HG02840 (cell line): ENCODE measurements around the gene OR6P1.

Experiments used
- ATAC-seq: cut with Tn5 transposase; IDR thresholded peaks from one replicate; pipeline ENCODE4 v1.9.1; 2021; ENCODE audit warnings: mild to moderate bottlenecking, moderate library complexity, moderate number of reproducible peaks; ENCODE audit not compliant: unreplicated experiment, low FRiP score

OR6P1 gene, protein sequence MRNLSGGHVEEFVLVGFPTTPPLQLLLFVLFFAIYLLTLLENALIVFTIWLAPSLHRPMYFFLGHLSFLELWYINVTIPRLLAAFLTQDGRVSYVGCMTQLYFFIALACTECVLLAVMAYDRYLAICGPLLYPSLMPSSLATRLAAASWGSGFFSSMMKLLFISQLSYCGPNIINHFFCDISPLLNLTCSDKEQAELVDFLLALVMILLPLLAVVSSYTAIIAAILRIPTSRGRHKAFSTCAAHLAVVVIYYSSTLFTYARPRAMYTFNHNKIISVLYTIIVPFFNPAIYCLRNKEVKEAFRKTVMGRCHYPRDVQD

DNA sequence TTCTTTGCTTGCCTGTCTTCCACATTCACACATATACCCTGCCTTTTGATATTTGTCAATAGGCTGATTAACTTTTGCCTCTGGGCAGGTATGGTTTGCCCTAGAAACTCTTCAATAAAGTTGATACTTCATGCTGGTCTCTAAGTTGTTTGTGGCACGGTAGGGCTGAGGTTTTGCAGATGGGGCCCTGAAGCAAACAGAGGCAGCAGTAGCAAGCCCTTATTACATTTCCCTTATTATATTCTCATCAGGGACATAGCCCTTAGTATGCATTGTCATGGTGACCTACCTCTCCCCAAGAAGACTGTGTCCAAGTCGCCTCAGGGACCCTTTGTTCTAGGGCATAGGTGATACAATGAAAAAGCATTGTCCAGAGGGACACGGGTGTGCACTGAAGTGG lies at the start of gene OR6P1:
Gene OR6P1, minus strand, starts transcription at position 101 of the 400 bp plus-strand sequence. CDS start 6,976 bp downstream, outside the sequence.
- no peak for ATAC-seq

DNA sequence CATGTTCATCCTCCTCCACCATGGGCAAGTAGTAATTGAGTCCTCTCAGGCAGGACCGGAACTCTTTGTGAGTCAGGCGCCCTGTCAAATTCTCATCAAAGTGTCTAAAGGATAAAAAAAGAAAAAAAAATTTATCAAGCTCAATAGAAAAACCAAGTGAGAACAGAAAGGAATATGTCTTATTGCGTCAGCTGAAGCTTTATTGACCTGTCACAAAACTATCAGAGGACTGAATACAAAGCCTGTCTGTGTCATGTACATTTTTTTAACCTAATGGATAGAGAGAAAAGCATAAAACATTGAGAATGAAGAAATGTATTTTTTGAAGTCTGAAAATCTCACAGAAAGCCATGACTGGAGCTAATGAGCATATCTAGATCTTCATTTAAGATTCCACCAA lies 43.4 kb upstream of the OR6P1 start:
- no peak for ATAC-seq

DNA sequence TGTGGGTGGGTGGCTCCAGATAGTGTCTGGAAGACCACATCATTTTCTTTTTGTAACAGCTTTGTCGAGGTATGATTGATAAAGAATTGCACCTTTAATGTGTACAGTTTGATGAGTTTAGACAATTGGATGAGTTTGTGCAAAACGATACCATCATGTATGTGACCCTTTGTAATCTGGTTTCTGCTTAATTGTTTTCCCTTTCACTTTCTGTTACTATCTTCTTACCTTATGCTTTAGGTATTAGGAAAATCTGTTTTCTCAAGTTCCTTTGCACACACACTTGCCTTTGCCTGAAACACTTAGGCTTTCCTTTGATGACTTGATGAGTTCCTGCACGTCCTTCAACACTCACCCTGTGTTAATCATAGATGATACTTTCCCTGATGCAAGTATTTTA lies 41.5 kb upstream of the OR6P1 start:
- ATAC-seq: no peak

DNA sequence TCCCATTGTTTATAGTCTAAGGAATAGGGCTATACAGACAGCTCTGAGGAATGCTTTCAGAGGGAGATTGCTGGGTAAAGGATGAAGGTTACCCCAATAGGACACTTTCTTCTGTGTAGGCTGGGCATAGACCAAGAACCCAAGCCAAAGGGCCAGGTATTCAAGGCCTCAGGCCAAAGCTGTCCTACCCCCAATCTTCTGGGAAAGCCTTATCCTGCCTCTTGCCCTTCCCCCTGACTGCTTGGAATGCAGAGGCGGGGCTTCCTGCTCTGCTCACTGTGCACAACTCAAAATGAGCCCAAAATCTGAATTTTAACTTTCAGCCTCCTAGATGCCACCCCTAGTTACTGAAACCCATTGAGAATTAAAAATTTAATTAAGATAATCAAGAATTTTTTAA lies 36.9 kb upstream of the OR6P1 start:
- no peak for ATAC-seq

- ATAC-seq: no peak
Observed at GRCh38 chr1:158604968-158605367, 34.6 kb upstream of the OR6P1 start, which contains the start of gene OR10Z1. Gene OR10Z1, plus strand, starts transcription at chr1:158605268. Its CDS starts 1,171 bp downstream, at chr1:158606439.

- no peak for ATAC-seq
Observed at GRCh38 chr1:158600735-158601134, 30.4 kb upstream of the OR6P1 start.

DNA sequence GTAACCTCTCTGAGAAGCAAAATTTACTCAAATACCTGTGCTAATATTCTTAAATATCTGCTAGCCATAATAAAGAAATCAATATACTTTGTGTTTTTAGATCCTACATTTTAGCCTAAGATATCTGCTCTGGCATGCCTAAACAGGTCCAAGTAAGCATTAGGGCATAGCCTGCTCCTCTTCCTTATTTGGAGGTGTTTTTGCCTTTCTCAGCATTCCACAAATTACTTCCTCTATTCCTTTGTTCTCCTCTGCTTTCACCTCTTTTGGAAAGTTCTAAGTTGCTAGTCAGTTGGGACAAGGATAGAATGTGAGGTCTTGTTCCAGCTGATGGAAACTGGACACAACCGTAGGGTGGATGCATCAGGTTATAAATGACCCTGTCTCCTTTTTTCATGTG lies 16.6 kb upstream of the OR6P1 start:
- no peak for ATAC-seq

GRCh38 chr1:158583962-158584361 lies 13.6 kb upstream of the OR6P1 start:
- ATAC-seq: no peak

DNA sequence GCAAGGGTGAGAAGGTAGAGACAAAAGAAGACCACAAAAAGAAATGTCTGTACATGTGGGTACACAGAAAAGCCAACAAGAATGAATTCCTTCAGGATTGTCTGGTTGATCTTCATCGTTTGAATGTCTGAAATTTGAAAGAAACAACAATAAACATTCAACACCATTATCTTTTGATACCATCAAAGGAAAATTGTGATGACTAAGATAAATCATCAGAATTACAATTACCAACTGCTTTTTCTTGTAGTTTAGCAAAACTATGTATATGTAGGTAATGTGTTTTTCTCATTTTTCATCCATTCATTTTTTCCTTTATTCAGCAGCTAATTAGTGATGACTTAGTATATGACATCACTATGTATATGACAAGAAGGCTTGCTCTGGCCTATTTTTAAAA lies 9.4 kb upstream of the OR6P1 start, which contains the start of gene OR10X1:
Gene OR10X1, minus strand, starts transcription at position 167 of the 400 bp plus-strand sequence. Its CDS starts 0 bp downstream, at position 167.
- ATAC-seq: no peak

DNA sequence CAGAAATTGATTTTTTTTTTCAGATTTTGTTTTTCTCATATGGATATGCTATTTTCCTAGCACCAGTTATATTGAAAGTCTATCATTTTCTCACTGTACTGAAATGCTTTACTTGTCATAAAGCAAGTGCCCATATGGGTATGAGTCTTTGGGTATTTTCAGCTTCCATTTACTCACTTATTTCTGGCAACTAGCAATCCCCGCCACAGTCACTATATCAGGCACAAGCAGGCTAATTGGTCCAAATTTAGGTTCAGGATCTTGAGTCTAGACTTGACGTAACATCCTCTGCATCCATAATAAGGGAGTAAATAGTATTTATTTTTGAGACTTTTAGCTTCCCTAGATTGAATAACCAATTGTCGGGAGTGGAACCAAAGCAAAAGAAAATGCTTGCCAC lies 7.2 kb upstream of the OR6P1 start:
- no peak for ATAC-seq

DNA sequence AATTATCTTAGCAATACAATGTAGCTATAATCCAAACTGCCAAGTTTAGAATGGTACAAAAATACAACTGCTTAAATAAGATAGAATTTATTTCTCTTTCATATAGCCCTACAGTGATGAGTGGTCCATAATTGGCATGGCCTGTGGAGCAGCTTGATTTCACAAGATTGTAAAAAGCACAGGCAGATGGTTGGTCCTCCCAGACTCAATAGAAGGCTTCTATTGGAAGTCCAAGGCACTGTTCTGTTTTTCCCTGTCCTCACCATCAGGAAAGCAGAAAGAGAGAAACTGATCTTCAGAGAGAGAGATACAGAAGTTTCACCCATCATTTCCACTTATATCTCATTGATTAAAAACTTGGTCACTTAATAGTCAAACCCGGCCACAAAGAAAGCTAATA lies 1.8 kb upstream of the OR6P1 start:
- no peak for ATAC-seq

- ATAC-seq: no peak
Observed at GRCh38 chr1:158564608-158565007, 5.8 kb downstream of the OR6P1 start.

DNA sequence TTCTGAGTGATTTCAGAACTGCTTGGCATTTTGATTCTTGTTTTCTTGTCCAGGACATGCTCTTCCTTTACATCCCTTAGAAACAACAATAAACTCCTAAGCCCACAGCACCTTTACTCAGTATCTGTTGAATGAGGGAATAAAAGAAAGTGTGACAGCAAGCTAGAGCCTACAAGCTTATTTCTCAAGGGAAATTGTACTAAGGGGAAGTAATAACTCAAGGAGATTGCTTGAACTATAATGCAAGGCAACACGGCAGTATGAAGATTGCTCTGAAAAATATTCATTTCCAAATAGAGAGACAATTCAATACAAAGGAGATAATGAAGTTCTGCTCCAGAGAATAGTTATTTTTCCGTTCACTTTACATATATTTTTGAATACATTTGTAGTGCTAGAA lies 6.5 kb downstream of the OR6P1 start:
- ATAC-seq: no peak

GRCh38 chr1:158559696-158560095 lies 10.7 kb downstream of the OR6P1 start:
- no peak for ATAC-seq

- no peak for ATAC-seq
Observed at GRCh38 chr1:158554352-158554751, 16.0 kb downstream of the OR6P1 start, which contains the start of gene OR6Y1. Gene OR6Y1, minus strand, starts transcription at chr1:158554405. Its CDS starts 6,300 bp downstream, at chr1:158548105.

GRCh38 chr1:158552296-158552695 lies 18.1 kb downstream of the OR6P1 start:
- ATAC-seq: no peak

GRCh38 chr1:158547533-158547932 lies 22.8 kb downstream of the OR6P1 start:
- no peak for ATAC-seq

DNA sequence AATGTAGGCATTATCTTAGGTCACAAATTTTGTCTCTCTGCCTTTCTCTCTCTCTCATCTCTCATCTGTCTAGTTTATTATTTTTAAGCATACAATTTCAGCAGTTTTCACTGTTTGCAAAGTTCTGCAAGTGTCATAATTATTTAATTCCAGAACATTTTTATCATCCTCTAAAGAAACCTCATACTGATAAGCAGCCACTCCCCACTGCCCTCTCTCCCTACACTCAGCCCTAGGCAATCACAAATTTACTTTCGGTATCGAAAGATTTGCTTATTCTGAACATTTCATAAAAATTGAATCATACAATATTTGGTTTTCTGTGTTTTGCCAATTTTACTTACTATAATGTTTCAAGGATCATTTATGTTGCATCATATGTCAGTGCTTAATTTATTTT lies 32.8 kb downstream of the OR6P1 start:
- ATAC-seq: no peak

DNA sequence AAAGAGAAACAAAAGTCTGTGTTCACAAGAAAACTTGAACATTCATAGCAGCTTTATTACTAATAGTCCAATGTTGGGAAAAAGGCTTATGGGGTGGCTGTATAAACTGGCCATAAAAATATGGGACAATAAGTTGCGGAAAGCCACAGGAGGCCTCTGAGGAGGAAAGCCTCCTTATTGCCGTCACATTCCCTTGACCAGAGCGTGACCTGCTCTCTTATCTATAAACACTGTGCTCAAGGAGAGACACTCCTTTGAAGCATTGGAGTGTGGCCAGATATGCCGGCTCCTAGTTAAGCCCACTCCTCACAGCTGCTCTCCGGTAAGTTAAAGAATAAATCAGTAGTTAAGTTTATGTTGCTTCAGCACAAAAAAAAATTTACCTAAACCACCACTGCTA lies 35.9 kb downstream of the OR6P1 start:
- no peak for ATAC-seq

DNA sequence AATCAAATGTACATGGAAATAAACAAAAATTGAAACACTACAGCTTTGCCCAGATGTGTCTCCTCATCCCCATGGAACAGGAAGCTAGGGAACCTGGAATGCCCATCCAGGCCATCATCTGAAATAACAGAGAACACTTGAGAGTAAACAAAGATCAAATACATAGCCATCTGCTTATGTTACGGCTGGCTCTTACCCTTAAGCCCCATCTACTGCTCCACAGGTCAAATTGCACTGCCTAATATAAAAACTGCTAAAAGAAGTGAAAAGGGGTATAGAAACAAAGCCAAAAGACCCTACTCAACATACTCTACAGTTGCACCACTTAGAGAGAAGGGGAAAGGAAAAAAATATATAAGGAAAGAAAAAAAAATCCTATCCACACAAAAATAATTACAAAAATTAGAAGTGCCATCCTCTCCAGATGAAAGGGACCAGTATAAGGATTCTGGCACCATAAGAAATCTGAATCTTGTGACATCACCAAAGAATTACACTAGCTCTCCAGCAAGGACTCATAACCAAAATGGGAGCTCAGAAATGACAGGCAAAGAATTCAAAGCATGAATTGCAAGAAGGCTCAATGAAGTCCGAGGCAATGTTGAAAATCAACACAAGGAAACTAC lies 43.1 kb downstream of the OR6P1 start:
- ATAC-seq: no peak

GRCh38 chr1:158521666-158522058 lies 48.7 kb downstream of the OR6P1 start:
- ATAC-seq: no peak
